K562 (cell line): Measurements from ENCODE around the gene YIPF4.

Source experiments
- FOS ChIP-seq: IDR thresholded peaks from 3 replicates; pipeline ENCODE4 v1.6.1; 2011; ENCODE audit not compliant: insufficient read length; ENCODE audit errors: extremely low read depth
- TF ChIP-seq, protein P1 (sequence below): fragments of 450-650 bp; formaldehyde crosslinking; IDR thresholded peaks from 2 replicates; pipeline ENCODE4 v1.4.0; 2022; ENCODE audit warnings: missing genetic modification characterization

DNA sequence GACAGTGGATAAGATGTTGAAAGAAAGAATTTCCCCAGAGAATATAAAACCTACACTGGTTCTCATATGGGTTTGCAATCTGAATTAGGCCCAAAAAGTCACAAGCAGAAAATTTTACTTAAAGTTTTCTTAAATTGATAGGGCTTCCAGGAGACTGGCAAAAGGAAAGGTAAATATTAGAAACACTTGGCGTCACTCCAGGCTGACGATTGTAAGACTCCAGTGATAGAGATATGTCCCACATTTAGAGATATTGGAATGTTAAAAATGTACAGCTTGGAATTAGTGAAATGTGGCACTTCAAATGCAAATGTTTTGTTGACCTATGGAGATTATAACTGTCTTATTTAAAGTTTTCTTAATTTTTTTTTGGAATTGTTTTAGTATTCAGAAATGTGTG is 14.0 kb downstream of the YIPF4 start:
- TF ChIP-seq, protein P1, sequence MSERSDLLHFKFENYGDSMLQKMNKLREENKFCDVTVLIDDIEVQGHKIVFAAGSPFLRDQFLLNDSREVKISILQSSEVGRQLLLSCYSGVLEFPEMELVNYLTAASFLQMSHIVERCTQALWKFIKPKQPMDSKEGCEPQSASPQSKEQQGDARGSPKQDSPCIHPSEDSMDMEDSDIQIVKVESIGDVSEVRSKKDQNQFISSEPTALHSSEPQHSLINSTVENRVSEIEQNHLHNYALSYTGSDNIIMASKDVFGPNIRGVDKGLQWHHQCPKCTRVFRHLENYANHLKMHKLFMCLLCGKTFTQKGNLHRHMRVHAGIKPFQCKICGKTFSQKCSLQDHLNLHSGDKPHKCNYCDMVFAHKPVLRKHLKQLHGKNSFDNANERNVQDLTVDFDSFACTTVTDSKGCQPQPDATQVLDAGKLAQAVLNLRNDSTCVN (CRISPR knock-in tag) = no peak
- no peak for TF ChIP-seq FOS
